Left renal pelvis (tissue), 4 donors: Measurements from ENCODE around the gene RIOX2. TPM values are rescaled to one million over a fixed set of nuclear protein-coding genes. Genes with fewer than 3 reads are reported as not detected.
"Not testable (repeated sequence)": the region's sequence is repeated elsewhere in the genome, so short reads cannot be mapped to it uniquely, and the experiment has no call there.

Experiments used
- DNase-seq, 4 donors: peaks; one replicate each; pipeline ENCODE4 v3.0.0-alpha.2; 2013; ENCODE audit warnings: low read depth in 4 of 4, low spot score in 3 of 4
- polyA plus RNA-seq, 4 donors: library from polyadenylated mRNA; unstranded; fragments of 120-200 nt; gene quantifications; one replicate each; pipeline ENCODE4 v1.2.1, GENCODE V29; 2013; ENCODE audit not compliant: insufficient read length in 4 of 4

The RIOX2 gene
- polyA plus RNA-seq, 4 donors: 29.8 to 55.0 (median 38.8) TPM

DNA sequence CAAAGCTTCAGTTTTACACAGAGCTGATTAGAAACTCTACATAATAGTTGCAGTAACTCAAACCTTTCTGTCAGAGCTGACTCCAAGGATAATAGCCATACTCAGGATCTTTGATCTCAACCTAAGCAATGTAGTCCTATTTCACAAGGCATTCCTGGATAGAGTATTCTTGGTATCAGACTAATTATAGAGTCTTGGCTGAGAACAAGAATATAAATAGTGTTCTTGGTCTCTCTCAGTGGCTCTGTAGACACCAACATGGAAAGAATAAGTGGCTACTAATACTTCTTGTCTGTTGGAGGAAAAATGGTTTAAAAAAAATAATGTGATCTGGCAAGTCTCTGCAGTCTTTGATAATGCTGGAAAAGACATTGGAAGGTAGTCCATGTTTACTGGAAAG, 55.7 kb downstream of the RIOX2 start:
- DNase-seq: no peak

DNA sequence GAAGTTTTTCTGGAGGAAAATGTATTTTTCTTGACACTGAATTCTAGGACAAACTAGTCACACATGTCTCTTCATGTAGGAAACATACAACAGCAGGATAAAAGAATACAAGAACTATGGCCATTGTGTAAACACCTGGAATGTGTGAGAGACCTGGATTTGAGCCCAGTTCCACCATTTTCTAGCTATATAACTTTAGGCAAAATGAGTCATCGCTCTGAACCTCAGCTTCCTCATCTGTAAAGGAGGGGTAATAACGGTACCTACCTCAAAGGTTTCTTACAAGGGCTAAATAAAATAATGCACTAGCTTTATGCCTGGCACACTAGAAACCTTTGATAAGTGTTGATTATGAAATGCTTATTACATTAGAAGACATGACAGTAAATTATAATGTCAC, 57.8 kb downstream of the RIOX2 start:
- DNase-seq: no peak

GRCh38 chr3:97911459-97911858, 60.8 kb downstream of the RIOX2 start:
- no peak for DNase-seq

DNA sequence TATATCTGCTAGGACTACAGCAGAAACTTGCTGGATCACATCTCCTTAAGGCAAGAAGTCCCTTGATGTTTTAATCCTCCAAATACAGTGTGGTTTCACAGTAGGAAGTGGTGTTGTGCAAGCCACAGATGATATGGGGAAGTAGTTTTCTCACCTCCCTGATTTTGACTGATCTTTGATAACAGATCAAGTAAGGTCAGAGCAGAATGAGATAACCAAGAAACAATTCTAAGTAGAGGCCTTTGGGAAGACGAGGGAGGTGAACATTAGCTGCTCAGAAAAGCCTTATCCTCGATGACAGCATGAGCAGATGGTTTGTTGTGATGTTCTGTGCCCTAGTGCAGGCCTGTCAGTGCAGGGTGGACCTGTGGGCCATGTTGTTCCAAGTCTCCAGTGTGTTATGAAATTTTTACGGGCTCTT, 61.3 kb downstream of the RIOX2 start:
- no peak for DNase-seq

DNA sequence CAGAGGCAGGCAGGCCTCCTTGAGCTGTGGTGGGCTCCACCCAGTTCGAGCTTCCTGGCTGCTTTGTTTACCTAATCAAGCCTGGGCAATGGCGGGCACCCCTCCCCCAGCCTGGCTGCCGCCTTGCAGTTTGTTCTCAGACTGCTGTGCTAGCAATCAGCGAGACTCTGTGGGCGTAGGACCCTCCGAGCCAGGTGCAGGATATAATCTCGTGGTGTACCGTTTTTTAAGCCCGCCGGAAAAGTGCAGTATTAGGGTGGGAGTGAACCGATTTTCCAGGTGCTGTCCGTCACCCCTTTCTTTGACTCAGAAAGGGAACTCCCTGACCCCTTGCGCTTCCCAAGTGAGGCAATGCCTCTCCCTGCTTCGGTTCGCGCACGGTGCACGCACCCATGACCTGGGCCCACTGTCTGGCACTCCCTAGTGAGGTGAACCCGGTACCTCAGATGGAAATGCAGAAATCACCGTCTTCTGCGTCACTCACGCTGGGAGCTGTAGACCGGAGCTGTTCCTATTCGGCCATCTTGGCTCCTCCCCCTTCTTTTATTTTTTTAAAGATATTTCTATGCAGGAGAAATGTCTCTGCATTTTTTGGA, 61.9 kb downstream of the RIOX2 start:
- not testable (repeated sequence) for DNase-seq

DNA sequence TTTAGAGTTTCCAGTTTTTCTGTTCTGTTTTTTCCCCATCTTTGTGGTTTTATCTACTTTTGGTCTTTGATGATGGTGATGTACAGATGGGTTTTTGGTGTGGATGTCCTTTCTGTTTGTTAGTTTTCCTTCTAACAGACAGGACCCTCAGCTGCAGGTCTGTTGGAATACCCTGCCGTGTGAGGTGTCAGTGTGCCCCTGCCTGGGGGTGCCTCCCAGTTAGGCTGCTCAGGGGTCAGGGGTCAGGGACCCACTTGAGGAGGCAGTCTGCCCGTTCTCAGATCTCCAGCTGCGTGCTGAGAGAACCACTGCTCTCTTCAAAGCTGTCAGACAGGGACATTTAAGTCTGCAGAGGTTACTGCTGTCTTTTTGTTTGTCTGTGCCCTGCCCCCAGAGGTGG, 62.4 kb downstream of the RIOX2 start:
- DNase-seq: not testable (repeated sequence)

GRCh38 chr3:97901313-97902248, 70.7 kb downstream of the RIOX2 start:
- DNase-seq: no peak

GRCh38 chr3:97899331-97899730, 72.9 kb downstream of the RIOX2 start:
- no peak for DNase-seq

DNA sequence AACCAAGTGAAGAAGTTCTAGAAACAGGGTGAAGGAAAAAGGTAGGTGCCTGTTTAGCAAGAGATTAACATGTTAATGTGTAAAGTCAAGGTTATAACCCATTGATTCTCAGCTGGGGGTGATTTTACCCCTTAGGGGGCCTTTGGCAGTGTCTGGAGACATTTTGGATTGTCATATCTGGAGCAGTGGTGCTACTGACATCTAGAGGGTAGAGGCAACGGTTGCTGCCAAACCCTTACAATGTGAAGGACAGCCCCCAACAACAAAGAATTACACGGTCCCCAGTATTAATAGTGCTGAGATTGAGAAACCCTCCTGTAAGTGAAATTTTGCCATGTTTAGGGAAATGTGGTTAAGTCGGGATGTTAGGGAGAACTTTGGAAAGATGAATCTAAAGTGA, 75.7 kb downstream of the RIOX2 start:
- DNase-seq: no peak

GRCh38 chr3:97896129-97896528, 76.1 kb downstream of the RIOX2 start:
- DNase-seq: no peak

DNA sequence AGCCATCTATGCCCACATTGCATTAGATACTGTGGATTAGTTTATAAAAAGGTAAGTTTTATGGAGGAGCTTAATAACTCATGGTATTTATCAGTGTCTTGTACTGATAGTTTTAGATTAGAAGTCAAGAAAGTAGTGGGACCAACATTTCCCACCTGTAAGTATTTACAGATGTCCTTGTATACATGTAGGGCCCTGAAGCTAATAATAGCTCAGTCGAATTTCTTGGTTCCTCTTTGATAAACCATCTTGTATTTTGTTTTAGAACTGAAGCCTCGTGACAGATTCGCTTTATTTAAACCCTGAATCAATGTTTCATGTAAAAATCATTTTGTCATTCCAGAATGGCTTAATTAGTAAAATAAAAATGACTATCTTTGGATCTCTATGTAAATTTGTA, 77.0 kb downstream of the RIOX2 start:
- no peak for DNase-seq

- no peak for DNase-seq
These were observed 79.4 kb downstream of the RIOX2 start for GRCh38 chr3:97892852-97893251.

Other genes with a start within 250 kb of the RIOX2 start
- 10 to 100 TPM; 11.4 to 19.1 (median 17.4) TPM for gene ARL6, start 207.7 kb downstream of the RIOX2 start, polyA plus RNA-seq
- gene CRYBG3, start 150.4 kb downstream of the RIOX2 start, polyA plus RNA-seq: 10 to 100 TPM; 15.5 to 30.1 (median 21.4) TPM
- not detected for gene GABRR3, start 62.9 kb upstream of the RIOX2 start, polyA plus RNA-seq
- gene OR5AC2, start 114.7 kb upstream of the RIOX2 start, polyA plus RNA-seq: not detected
- gene OR5H1, start 158.3 kb upstream of the RIOX2 start, polyA plus RNA-seq: under 1 TPM in 1 of 4 donors, not detected in 3; 0.06 TPM
- gene OR5H14, start 175.0 kb upstream of the RIOX2 start, polyA plus RNA-seq: under 1 TPM in 2 of 4 donors, not detected in 2; 0.01 to 0.03 TPM
- not detected for gene OR5H15, start 194.3 kb upstream of the RIOX2 start, polyA plus RNA-seq